DOHH2 (cell line): ENCODE results near the gene MLKL.

ENCODE experiments used
- H3F3A ChIP-seq: fragments of 200-600 bp; sonication (generic), shearing (Covaris generic); 2 replicates; pipeline ENCODE4 v1.6.0; 2016; ENCODE audit warnings: antibody characterized with exemption, mild to moderate bottlenecking; ENCODE audit not compliant: control insufficient read depth, insufficient read depth
- H3K27ac ChIP-seq: fragments of 200-600 bp; sonication (generic); 2 replicates; pipeline ENCODE4 v1.5.1; 2014; ENCODE audit warnings: low read depth, mild to moderate bottlenecking, low read length, moderate library complexity
- H3K27me3 ChIP-seq: fragments of 200-600 bp; sonication (generic); 2 replicates; pipeline ENCODE4 v1.6.1; 2014; ENCODE audit warnings: mild to moderate bottlenecking, low read length, mixed read lengths; ENCODE audit not compliant: control insufficient read depth
- H3K36me3 ChIP-seq: fragments of 200-600 bp; sonication (generic); 2 replicates; pipeline ENCODE4 v1.6.1; 2014; ENCODE audit warnings: mild to moderate bottlenecking, low read length, moderate library complexity, mixed read lengths; ENCODE audit not compliant: control insufficient read depth
- H3K4me1 ChIP-seq: fragments of 200-600 bp; sonication (generic); 2 replicates; pipeline ENCODE4 v1.6.1; 2014; ENCODE audit warnings: mild to moderate bottlenecking, low read length, mixed read lengths; ENCODE audit not compliant: control insufficient read depth
- H3K4me2 ChIP-seq: fragments of 200-600 bp; sonication (generic); 2 replicates; pipeline ENCODE4 v1.6.0; 2014; ENCODE audit warnings: mild to moderate bottlenecking, low read length, moderate library complexity
- H3K4me3 ChIP-seq: fragments of 200-600 bp; sonication (generic); 2 replicates; pipeline ENCODE4 v1.5.1; 2014; ENCODE audit warnings: mild to moderate bottlenecking, low read length, mixed read lengths
- H3K79me2 ChIP-seq: fragments of 200-600 bp; sonication (generic); 2 replicates; pipeline ENCODE4 v1.6.1; 2014; ENCODE audit warnings: mild to moderate bottlenecking, low read length, mixed read lengths; ENCODE audit not compliant: control insufficient read depth
- H3K9me2 ChIP-seq: fragments of 200-600 bp; sonication (generic); replicated peaks from 2 replicates; pipeline ENCODE4 v1.6.1; 2014; ENCODE audit warnings: mild to moderate bottlenecking, low read length, mixed read lengths; ENCODE audit not compliant: control insufficient read depth
- H3K9me3 ChIP-seq: fragments of 200-600 bp; sonication (generic); 2 replicates; pipeline ENCODE4 v1.6.1; 2014; ENCODE audit warnings: antibody characterized with exemption, low read length, mixed read lengths; ENCODE audit not compliant: control insufficient read depth, insufficient read depth
- H4K20me1 ChIP-seq: fragments of 200-600 bp; sonication (generic); 2 replicates; pipeline ENCODE4 v1.6.0; 2014; ENCODE audit warnings: low read depth, mild to moderate bottlenecking, antibody characterized with exemption, low read length, moderate library complexity; ENCODE audit not compliant: control insufficient read depth, insufficient read depth
- CTCF ChIP-seq: fragments of 200-600 bp; sonication (generic); IDR thresholded peaks from one replicate; pipeline ENCODE4 v1.5.1; 2014; ENCODE audit warnings: antibody characterized with exemption, mild to moderate bottlenecking, low read depth, low read length; ENCODE audit not compliant: poor library complexity, severe bottlenecking
- EZH2phosphoT487 ChIP-seq: fragments of 200-600 bp; sonication (generic); IDR thresholded peaks from 2 replicates; pipeline ENCODE4 v1.6.1; 2017; ENCODE audit warnings: borderline replicate concordance, mild to moderate bottlenecking, antibody characterized with exemption, low read length, moderate library complexity, mixed read lengths

The MLKL gene

GRCh38 chr16:74744566-74744965 lies 43.9 kb upstream of the MLKL start:
- H3K4me2 ChIP-seq, result no peak overlapping the region
- no peak overlapping the region for H3K4me3 ChIP-seq
- H3K27me3 ChIP-seq, result no peaks in the 10 kb centered on the region
- H3F3A ChIP-seq, result no peaks in the 10 kb centered on the region
- no peaks in the 10 kb centered on the region for H3K9me2 ChIP-seq
- no peaks in the 10 kb centered on the region for H3K79me2 ChIP-seq
- H3K36me3 ChIP-seq, result no peaks in the 10 kb centered on the region
- no peak overlapping the region for H3K27ac ChIP-seq
- H4K20me1 ChIP-seq, result no peaks in the 10 kb centered on the region
- H3K9me3 ChIP-seq, result no peaks in the 10 kb centered on the region
- TF ChIP-seq CTCF, result no peak
- no peak for TF ChIP-seq EZH2phosphoT487
- no peaks in the 10 kb centered on the region for H3K4me1 ChIP-seq

- no peak overlapping the region for H3K27ac ChIP-seq
- no peak overlapping the region for H3K4me3 ChIP-seq
- TF ChIP-seq EZH2phosphoT487, result no peak
- TF ChIP-seq CTCF, result no peak
- no peaks in the 10 kb centered on the region for H3K79me2 ChIP-seq
- no peaks in the 10 kb centered on the region for H3K27me3 ChIP-seq
- H4K20me1 ChIP-seq, result no peaks in the 10 kb centered on the region
- no peaks in the 10 kb centered on the region for H3K4me1 ChIP-seq
- no peaks in the 10 kb centered on the region for H3F3A ChIP-seq
- H3K9me2 ChIP-seq, result no peaks in the 10 kb centered on the region
- H3K36me3 ChIP-seq, result no peaks in the 10 kb centered on the region
- no peaks in the 10 kb centered on the region for H3K9me3 ChIP-seq
- H3K4me2 ChIP-seq, result no peak overlapping the region
Observed at GRCh38 chr16:74743668-74744299, 43.1 kb upstream of the MLKL start.

- no peaks in the 10 kb centered on the region for H3K9me2 ChIP-seq
- H3K4me2 ChIP-seq, result no peak overlapping the region
- H3F3A ChIP-seq, result no peaks in the 10 kb centered on the region
- no peaks in the 10 kb centered on the region for H3K36me3 ChIP-seq
- no peaks in the 10 kb centered on the region for H4K20me1 ChIP-seq
- TF ChIP-seq EZH2phosphoT487, result no peak
- no peak for TF ChIP-seq CTCF
- H3K4me3 ChIP-seq, result no peak overlapping the region
- no peaks in the 10 kb centered on the region for H3K27me3 ChIP-seq
- H3K4me1 ChIP-seq, result no peaks in the 10 kb centered on the region
- H3K9me3 ChIP-seq, result no peaks in the 10 kb centered on the region
- no peaks in the 10 kb centered on the region for H3K79me2 ChIP-seq
- no peak overlapping the region for H3K27ac ChIP-seq
Observed at GRCh38 chr16:74743045-74743667, 42.5 kb upstream of the MLKL start.
